ENCODE results near the gene IL11.

IL11 gene

GRCh38 chr19:55390461-55390880 is 20.2 kb upstream of the IL11 start:
- DNase-seq (ENCODE audit: low read depth), result no peak
- H3K4me3 ChIP-seq (ENCODE audit: low read length), result no peak overlapping the region
- no peak for TF ChIP-seq CTCF (IDR thresholded peaks at IDR 0.05; ENCODE audit: insufficient read depth, low read depth, low read length, missing control alignments)

- H3K4me3 ChIP-seq (ENCODE audit: low read length), result no peak overlapping the region
- DNase-seq (ENCODE audit: low read depth), result no peak
- TF ChIP-seq CTCF (IDR thresholded peaks at IDR 0.05; ENCODE audit: insufficient read depth, low read depth, low read length, missing control alignments), result no peak
Observed at GRCh38 chr19:55389386-55390317, 19.4 kb upstream of the IL11 start.

GRCh38 chr19:55387736-55388497 is 17.7 kb upstream of the IL11 start:
- DNase-seq (ENCODE audit: low read depth), result no peak
- peak overlapping the region; percentile 99 for H3K4me3 ChIP-seq (ENCODE audit: low read length)
- no peak for TF ChIP-seq CTCF (IDR thresholded peaks at IDR 0.05; ENCODE audit: insufficient read depth, low read depth, low read length, missing control alignments)

- H3K4me3 ChIP-seq (ENCODE audit: low read length), result peak overlapping the region; percentile 99
- TF ChIP-seq CTCF (IDR thresholded peaks at IDR 0.05; ENCODE audit: insufficient read depth, low read depth, low read length, missing control alignments), result no peak
- peak; percentile 38 for DNase-seq (ENCODE audit: low read depth)
Observed at GRCh38 chr19:55386493-55386971, 16.3 kb upstream of the IL11 start.

- H3K4me3 ChIP-seq (ENCODE audit: low read length), result peak within 1 kb of the TSS; percentile 99
- DNase-seq (ENCODE audit: low read depth), result peak; percentile 98
- TF ChIP-seq CTCF (IDR thresholded peaks at IDR 0.05; ENCODE audit: insufficient read depth, low read depth, low read length, missing control alignments), result no peak
Observed at GRCh38 chr19:55385724-55386492, 15.6 kb upstream of the IL11 start, which contains the start of gene RPL28. TSS of gene RPL28 (plus strand) at chr19:55385932. CDS start at chr19:55386358, 426 bp downstream.

- TF ChIP-seq CTCF (IDR thresholded peaks at IDR 0.05; ENCODE audit: insufficient read depth, low read depth, low read length, missing control alignments), result no peak
- peak overlapping the region; percentile 99 for H3K4me3 ChIP-seq (ENCODE audit: low read length)
- DNase-seq (ENCODE audit: low read depth), result peak; percentile 97
Observed at GRCh38 chr19:55384920-55385723, 14.9 kb upstream of the IL11 start.

All from epithelial cell of esophagus (primary cell).